ENCODE measurements around the gene ABCA13.

DNA sequence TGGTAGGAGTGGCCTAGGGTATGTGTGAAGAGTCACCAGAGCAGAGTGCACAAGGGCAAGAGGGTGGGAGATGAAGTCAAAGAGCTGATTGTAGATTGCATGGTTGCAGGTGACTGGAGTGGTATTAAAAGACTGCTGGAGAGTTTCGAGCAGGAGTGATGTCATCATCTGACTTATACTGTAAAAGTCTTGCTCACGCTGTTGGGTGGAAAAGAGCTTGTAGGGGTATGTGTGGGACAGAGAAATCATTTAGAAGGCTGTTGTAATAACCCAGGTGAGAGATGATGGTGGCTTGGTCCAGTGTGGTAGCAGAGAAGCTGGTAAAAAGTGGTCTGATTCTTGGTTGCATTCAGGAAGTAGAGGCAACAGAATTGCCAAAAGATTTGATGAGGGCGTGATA, 184.1 kb downstream of the ABCA13 start:
- TF ChIP-seq, protein P1, sequence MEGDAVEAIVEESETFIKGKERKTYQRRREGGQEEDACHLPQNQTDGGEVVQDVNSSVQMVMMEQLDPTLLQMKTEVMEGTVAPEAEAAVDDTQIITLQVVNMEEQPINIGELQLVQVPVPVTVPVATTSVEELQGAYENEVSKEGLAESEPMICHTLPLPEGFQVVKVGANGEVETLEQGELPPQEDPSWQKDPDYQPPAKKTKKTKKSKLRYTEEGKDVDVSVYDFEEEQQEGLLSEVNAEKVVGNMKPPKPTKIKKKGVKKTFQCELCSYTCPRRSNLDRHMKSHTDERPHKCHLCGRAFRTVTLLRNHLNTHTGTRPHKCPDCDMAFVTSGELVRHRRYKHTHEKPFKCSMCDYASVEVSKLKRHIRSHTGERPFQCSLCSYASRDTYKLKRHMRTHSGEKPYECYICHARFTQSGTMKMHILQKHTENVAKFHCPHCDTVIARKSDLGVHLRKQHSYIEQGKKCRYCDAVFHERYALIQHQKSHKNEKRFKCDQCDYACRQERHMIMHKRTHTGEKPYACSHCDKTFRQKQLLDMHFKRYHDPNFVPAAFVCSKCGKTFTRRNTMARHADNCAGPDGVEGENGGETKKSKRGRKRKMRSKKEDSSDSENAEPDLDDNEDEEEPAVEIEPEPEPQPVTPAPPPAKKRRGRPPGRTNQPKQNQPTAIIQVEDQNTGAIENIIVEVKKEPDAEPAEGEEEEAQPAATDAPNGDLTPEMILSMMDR (conservative IDR thresholded peaks at IDR 0.05), result no peak
- TF ChIP-seq ZFX (IDR thresholded peaks at IDR 0.05), result no peak
